HG03196 (cell line): ENCODE data around the gene GATM.
"Not testable (repeated sequence)": the region's sequence is repeated elsewhere in the genome, so short reads cannot be mapped to it uniquely, and the experiment has no call there.

Experiments used
- ATAC-seq: cut with Tn5 transposase; IDR thresholded peaks from one replicate; pipeline ENCODE4 v1.9.1; 2021; ENCODE audit not compliant: unreplicated experiment

GATM gene

DNA sequence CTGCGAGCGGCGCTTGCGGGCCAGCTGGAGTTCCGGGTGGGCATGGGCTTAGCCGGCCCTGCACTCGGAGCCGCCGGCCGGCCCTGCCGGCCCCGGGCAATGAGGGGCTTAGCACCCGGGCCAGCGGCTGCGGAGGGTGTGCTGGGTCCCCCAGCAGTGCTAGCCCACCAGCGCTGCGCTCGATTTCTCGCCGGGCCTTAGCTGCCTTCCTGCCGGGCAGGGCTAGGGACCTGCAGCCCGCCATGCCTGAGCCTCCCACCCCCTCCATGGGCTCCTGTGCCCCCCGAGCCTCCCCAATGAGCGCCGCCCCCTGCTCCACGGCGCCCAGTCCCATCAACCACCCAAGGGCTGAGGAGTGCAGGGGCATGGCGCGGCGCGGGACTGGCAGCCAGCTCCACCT lies 64.2 kb downstream of the GATM start:
- not testable (repeated sequence) for ATAC-seq
